Lower leg skin (tissue), 4 donors: ENCODE results near the gene COMMD8. TPM values are rescaled to one million over a fixed set of nuclear protein-coding genes. Genes with fewer than 3 reads are reported as not detected.
A peak's percentile ranks its signal among the peaks of the same experiment; 100 is the strongest.

Source experiments
- DNase-seq, 2 donors: peaks; one replicate each; pipeline ENCODE4 v3.0.0-alpha.2; 2019; ENCODE audit warnings: low spot score in 2 of 2
- H3K4me3 ChIP-seq: fragments of 200-600 bp; sonication (generic); 2 replicates; pipeline ENCODE4 v1.5.1; 2017; ENCODE audit warnings: mild to moderate bottlenecking, low read depth; ENCODE audit not compliant: poor library complexity, severe bottlenecking
- POLR2A ChIP-seq, 2 donors: fragments of 450-650 bp; IDR thresholded peaks; one replicate each; pipeline ENCODE4 v1.6.1; 2016 to 2017; ENCODE audit warnings: antibody characterized with exemption in 2 of 2, mild to moderate bottlenecking in 1 of 2, moderate library complexity in 1 of 2
- WGBS, 2 donors: methylation state at CpG; one replicate each; pipeline ENCODE4 v1.1.5; 2018; 5-methylcytosine and 5-hydroxymethylcytosine counted together
- intact Hi-C: fragments of 100-400 bp; cut with DNase I; formaldehyde crosslinking; loops from one replicate; pipeline ENCODE4 v1.15.0; 2023; ENCODE audit warnings: low total_unique reads
- total RNA-seq, 4 donors: library from RNA; depleted of rRNA; stranded (reverse); fragments of >200 nt; gene quantifications; one replicate each; pipeline ENCODE4 v1.1.0, GENCODE V29; 2016
- TF ChIP-seq, protein P1 (sequence below), 3 donors: fragments of 450-650 bp; IDR thresholded peaks; one replicate each; pipeline ENCODE4 v1.5.1; 2016; ENCODE audit warnings: antibody characterized with exemption in 3 of 3, mild to moderate bottlenecking in 3 of 3, moderate library complexity in 2 of 3

Gene COMMD8
- total RNA-seq, 4 donors from 2014 or later: 12.0 to 16.7 (median 14.8) TPM

DNA sequence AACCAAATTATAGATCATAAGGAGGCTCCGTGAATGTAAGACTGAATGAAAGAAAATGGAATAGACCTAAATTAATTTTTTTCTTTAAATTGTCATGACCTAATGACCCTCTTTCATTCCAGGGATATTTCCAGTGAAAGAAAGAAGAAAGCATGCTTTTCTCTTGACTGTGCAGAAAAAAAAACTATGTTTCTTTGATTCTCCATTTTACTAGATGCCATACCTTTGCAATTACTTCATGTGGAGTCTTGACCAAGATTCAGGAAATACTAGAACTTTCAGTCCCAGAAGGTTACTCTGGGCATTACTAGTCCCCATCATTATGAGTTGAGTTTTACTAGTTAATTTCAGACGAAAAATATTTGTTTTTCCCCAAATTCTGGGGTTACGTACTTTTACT is 6.4 kb upstream of the COMMD8 start:
- no peak for DNase-seq
- intact Hi-C loops: no loop called here
- TF ChIP-seq POLR2A (IDR thresholded peaks at IDR 0.05): no peak
- TF ChIP-seq, protein P1, sequence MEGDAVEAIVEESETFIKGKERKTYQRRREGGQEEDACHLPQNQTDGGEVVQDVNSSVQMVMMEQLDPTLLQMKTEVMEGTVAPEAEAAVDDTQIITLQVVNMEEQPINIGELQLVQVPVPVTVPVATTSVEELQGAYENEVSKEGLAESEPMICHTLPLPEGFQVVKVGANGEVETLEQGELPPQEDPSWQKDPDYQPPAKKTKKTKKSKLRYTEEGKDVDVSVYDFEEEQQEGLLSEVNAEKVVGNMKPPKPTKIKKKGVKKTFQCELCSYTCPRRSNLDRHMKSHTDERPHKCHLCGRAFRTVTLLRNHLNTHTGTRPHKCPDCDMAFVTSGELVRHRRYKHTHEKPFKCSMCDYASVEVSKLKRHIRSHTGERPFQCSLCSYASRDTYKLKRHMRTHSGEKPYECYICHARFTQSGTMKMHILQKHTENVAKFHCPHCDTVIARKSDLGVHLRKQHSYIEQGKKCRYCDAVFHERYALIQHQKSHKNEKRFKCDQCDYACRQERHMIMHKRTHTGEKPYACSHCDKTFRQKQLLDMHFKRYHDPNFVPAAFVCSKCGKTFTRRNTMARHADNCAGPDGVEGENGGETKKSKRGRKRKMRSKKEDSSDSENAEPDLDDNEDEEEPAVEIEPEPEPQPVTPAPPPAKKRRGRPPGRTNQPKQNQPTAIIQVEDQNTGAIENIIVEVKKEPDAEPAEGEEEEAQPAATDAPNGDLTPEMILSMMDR (IDR thresholded peaks at IDR 0.05): no peak
- no peak overlapping the region for H3K4me3 ChIP-seq
- 80 to 83% methylated on average over 3 of the region's 3 CpGs for WGBS, 2 donors

DNA sequence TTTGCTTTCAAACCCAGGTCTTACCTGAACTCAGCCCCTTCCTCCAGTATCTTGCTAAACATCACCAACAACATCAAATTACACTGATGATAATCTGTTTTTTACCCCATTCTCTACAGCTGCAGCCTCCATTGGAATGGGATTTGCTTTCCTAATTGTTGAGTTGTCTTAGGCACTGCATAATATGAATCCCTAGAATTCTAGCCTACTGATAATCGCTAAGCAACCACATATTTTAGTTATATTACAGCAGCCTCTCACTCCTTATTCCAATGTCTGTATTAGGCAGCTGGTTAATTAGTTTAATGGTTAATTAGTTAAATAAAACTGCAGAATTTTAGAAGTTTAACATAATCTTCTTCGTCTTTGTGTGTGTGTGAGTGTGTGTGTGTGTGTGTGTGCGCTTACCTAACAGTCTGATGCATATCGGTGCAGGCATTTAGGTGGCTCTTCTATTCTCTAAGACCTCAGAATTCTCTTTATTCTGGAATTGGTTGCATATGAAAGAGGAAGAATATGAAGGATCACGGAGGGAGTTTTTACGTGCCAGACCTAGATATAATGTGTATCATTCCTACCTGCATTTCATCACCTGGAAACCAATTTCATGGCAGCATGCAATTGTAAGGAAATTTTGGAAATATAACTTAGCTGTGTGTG is 5.3 kb upstream of the COMMD8 start:
- H3K4me3 ChIP-seq: no peak overlapping the region
- WGBS, 2 donors: 85% methylated on average over 6 of the region's 6 CpGs
- TF ChIP-seq, protein P1 (IDR thresholded peaks at IDR 0.05): no peak
- no peak for TF ChIP-seq POLR2A (IDR thresholded peaks at IDR 0.05)
- no peak for DNase-seq
- intact Hi-C loops: no loop called here

DNA sequence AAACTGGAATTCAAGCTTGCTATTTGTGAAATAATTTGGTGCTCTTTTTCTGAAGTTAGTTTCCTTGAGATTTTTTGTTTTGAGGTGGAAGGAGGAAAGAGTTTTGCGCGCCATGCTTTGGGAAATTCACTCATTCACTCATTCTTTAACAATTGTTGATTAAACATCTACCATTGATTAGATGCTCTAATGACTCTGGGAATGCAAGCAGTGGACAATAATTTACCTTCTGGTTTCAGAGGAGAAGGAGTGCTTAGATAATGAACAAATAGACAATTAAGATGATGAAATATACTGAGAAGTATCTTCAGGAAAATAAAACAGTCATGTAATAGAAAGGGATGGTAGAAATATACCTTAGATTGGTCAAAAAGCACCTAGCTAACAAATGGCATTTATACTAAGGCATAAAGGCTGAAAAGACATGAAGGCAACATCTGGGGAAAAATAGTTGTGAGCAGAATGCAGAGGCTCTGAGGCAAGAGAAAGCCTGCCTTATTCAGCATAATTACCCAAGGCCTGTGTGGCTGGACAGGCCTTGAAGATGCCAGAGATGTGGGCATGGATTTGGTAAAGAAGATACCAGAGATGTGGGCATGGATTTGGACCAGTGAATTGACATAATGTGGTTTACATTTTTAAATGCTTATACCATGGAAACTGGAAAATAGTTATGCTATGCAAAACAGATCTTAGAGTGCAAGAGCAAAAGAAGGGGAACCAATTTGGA is 2.7 kb upstream of the COMMD8 start:
- no peak overlapping the region for H3K4me3 ChIP-seq
- 40 to 45% methylated on average over 2 of the region's 2 CpGs for WGBS, 2 donors
- intact Hi-C loops: no loop called here
- TF ChIP-seq, protein P1 (IDR thresholded peaks at IDR 0.05): no peak
- no peak for TF ChIP-seq POLR2A (IDR thresholded peaks at IDR 0.05)
- DNase-seq: no peak

DNA sequence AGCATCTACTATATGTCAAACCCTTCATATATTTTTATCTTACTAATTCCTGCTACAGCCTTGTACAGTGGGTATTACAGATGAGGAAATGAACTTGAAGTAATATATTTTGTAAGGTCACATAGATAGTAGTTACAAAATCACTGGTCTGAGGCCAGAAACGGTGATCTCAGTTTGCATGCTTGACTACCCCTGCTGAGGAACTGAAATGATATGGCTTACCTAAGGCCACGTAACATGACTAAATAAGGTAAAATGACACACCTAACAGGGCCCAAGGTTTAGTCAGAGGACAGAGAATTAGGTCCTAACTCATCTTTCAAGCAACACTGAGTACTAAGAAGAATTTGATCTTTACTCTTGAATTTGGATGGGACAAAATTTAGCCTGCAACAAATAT is 1.5 kb upstream of the COMMD8 start:
- no peak for DNase-seq
- no peak overlapping the region for H3K4me3 ChIP-seq
- intact Hi-C loops: no loop called here
- TF ChIP-seq POLR2A (IDR thresholded peaks at IDR 0.05): no peak
- TF ChIP-seq, protein P1 (IDR thresholded peaks at IDR 0.05): no peak
- 80 to 83% methylated on average over 2 of the region's 2 CpGs for WGBS, 2 donors

DNA sequence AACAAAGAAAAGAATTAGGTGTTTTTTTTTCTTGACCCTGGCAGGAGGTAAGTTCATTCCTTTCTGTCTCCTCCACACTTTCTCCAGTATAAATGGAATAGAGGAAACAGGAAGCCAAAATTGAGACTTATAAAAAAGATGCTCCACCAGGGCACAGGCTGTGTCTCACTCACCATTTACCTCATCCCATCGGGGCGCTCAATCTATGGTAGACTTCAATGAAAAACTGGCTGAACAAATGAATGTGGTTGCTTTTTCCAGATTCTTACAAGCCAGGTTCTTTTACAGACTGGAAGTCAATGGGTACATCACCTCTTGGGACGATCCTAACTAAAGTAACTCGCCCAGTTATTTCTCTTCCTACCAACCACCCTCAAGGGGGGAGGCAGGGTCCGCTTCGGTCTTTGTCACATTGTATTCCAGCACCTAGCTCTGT is 685 bp downstream of the COMMD8 start:
- no peak for DNase-seq
- TF ChIP-seq POLR2A (IDR thresholded peaks at IDR 0.05): no peak
- TF ChIP-seq, protein P1 (IDR thresholded peaks at IDR 0.05): no peak
- peak overlapping the region; percentile 60 for H3K4me3 ChIP-seq
- 5% methylated on average over 6 of the region's 6 CpGs for WGBS, 2 donors
- intact Hi-C loops: no loop called here
